ENCODE results near the gene SARS1. TPM values are rescaled to one million over a fixed set of nuclear protein-coding genes. Genes with fewer than 3 reads are reported as not detected.

SARS1 gene
- total and polyA plus RNA-seq, 2 of the 8 experiments (the other 6 are each of a cell fraction or from before 2014, with no cell fraction given): 83.1 to 146 TPM

DNA sequence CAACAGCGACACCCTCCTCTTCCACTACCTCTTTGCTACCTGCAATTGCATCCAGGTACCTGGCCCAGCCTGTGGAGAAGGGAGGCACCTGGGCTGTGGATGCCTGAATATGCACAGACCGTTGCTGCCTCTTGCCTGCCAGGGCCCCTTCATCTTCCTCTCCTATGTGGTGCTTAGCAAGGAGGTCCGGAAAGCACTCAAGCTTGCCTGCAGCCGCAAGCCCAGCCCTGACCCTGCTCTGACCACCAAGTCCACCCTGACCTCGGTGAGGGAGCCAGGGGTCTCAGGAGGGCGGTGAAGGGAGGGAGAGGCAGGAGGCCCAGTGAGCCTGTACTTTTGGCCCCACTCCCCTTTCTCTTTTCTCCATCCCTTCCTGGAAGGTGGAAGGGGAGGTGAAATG is 57.7 kb downstream of the SARS1 start:
- no peak for TF ChIP-seq CHD1 (IDR thresholded peaks at IDR 0.05; ENCODE audit: low read depth, low read length)
- Histone ChIP-seq H3K79me2 (ENCODE audit: control insufficient read depth in 1 of 2, insufficient read depth in 2 of 2, low read length in 2 of 2) (no peaks in the 10 kb centered on the region), H3K23me2 (ENCODE audit: low read depth, low read length) (no peaks in the 10 kb centered on the region), H4K8ac (ENCODE audit: extremely low read depth, insufficient read depth, low read length) (peak overlapping the region; percentile 51; the same call in 1 of the 2 replicates), H3K79me1 (ENCODE audit: low read depth, low read length) (no peaks in the 10 kb centered on the region), H2BK12ac (ENCODE audit: low read depth, low read length) (no peak overlapping the region), H3K4me3 (ENCODE audit: extremely low read depth in 1 of 4, insufficient read depth in 2 of 4, low read depth in 3 of 4, low read length in 4 of 4) (no peak overlapping the region), H2AK5ac (ENCODE audit: low read depth, low read length) (no peak overlapping the region), H4K20me1 (replicated peaks in 1 of 2; ENCODE audit: control insufficient read depth in 1 of 2, insufficient read depth in 2 of 2, low read length in 2 of 2) (peaks cover 0 to 7% of the 10 kb centered on the region in 2 experiments), H3K4me2 (ENCODE audit: insufficient read depth in 1 of 2, low read depth in 2 of 2, low read length in 2 of 2) (no peak overlapping the region), H2BK5ac (ENCODE audit: low read depth, low read length) (no peak overlapping the region; the same call in 1 of the 2 replicates), H3K9ac (replicated peaks in 1 of 4; ENCODE audit: extremely low read depth in 1 of 4, low read depth in 3 of 4, low read length in 3 of 4) (no peak overlapping the region), H2BK120ac (replicated peaks; ENCODE audit: low read depth, low read length) (no peak overlapping the region), H3K18ac (ENCODE audit: extremely low read depth, low read length) (no peak overlapping the region), H3K27me3 (replicated peaks in 1 of 4; ENCODE audit: control insufficient read depth in 3 of 4, extremely low read depth in 1 of 4, insufficient read depth in 3 of 4, low read length in 3 of 4) (no peaks in the 10 kb centered on the region), H4K91ac (replicated peaks; ENCODE audit: insufficient read length, low read length) (no peak overlapping the region), H3K4me1 (replicated peaks in 1 of 4; ENCODE audit: control insufficient read depth in 3 of 4, insufficient read depth in 4 of 4, low read length in 3 of 4) (peaks cover 0 to 5% (median 1%) of the 10 kb centered on the region in 4 experiments; a peak in 4 of 7 replicates), H3K56ac (replicated peaks; ENCODE audit: insufficient read length, low read depth, low read length) (no peak overlapping the region), H3K36me3 (ENCODE audit: control insufficient read depth in 2 of 4, insufficient read depth in 4 of 4, low read length in 3 of 4) (peaks cover 4 to 18% (median 14%) of the 10 kb centered on the region in 4 experiments; a peak in 4 of 8 replicates), H3K23ac (ENCODE audit: insufficient read length) (no peak overlapping the region), H3K9me3 (ENCODE audit: insufficient read depth in 2 of 2, low read depth in 1 of 2, low read length in 1 of 2) (no peaks in the 10 kb centered on the region), H4K5ac (ENCODE audit: insufficient read length, low read depth, low read length) (no peak overlapping the region), H2BK15ac (ENCODE audit: low read length) (no peak overlapping the region), H2AFZ (ENCODE audit: low read length) (no peak overlapping the region), H3K4ac (replicated peaks; ENCODE audit: insufficient read length, low read depth, low read length) (no peak overlapping the region), H3K14ac (ENCODE audit: insufficient read length) (no peak overlapping the region), H2BK20ac (ENCODE audit: low read length) (no peak overlapping the region), H3K27ac (ENCODE audit: low read depth, low read length) (no peak overlapping the region)
- no peak for FAIRE-seq
- ChIA-PET CTCF (ENCODE audit: partially characterized antibody) (interaction anchor here (0.9 to 1.2 kb wide), 3 partner anchors 13 to 127 kb away, joined by 3 read pairs; no protein-coding TSS in a partner anchor), POLR2A (ENCODE audit: partially characterized antibody) (no interaction called here)
- WGBS, 2 experiments (ENCODE audit: extremely low coverage in 1 of 2, insufficient coverage in 1 of 2, insufficient read length in 1 of 2, insufficient replicate concordance in 2 of 2, low coverage in 1 of 2, low lambda C conversion rate in 2 of 2, missing lambda C conversion rate in 1 of 2): 84% methylated on average over 3 of the region's 6 CpGs; no CpG with 5 or more reads in 1 of the 2 experiments
- DNase-seq (ENCODE audit: low read depth in 1 of 2, low spot score in 2 of 2): no peak
